ENCODE results near the gene FAM20C. TPM values are rescaled to one million over a fixed set of nuclear protein-coding genes. Genes with fewer than 3 reads are reported as not detected.

FAM20C gene
- total RNA-seq, 2 experiments from 2014 or later: 1.3 to 1.7 TPM

GRCh38 chr7:251446-252175, 59.2 kb downstream of the FAM20C start:
- no peaks in the 10 kb centered on the region for H3K27me3 Mint-ChIP-seq
- Histone ChIP-seq H3K9me3 (ENCODE audit: control insufficient read depth in 1 of 2, insufficient read depth in 1 of 2, low read length in 2 of 2) (no peaks in the 10 kb centered on the region), H3K27ac (ENCODE audit: low read depth in 1 of 2, low read length in 2 of 2) (no peak overlapping the region), H3K4me3 (ENCODE audit: low read length) (no peak overlapping the region), H3K4me1 (ENCODE audit: insufficient read depth, low read length) (no peaks in the 10 kb centered on the region), H3K27me3 (ENCODE audit: control insufficient read depth in 1 of 2, insufficient read depth in 2 of 2, low read length in 2 of 2) (no peaks in the 10 kb centered on the region), H3K36me3 (ENCODE audit: insufficient read depth, low read length) (no peaks in the 10 kb centered on the region)
- H3K4me3 Mint-ChIP-seq: no peak overlapping the region
- no peak overlapping the region for H3K27ac Mint-ChIP-seq
- intact Hi-C loops (cut with DNase I, micrococcal nuclease): no loop called here
- no peak for DNase-seq
- ATAC-seq (ENCODE audit: poor library complexity): no peak
- H3K9me3 Mint-ChIP-seq: no peaks in the 10 kb centered on the region
- TF ChIP-seq CTCF (IDR thresholded peaks at IDR 0.05): no peak
- CTCF ChIA-PET: no interaction called here
- POLR2A ChIA-PET: no interaction called here
- H3K36me3 Mint-ChIP-seq (ENCODE audit: low read depth): no peaks in the 10 kb centered on the region
- no peaks in the 10 kb centered on the region for H3K4me1 Mint-ChIP-seq (ENCODE audit: low read depth)

GRCh38 chr7:252216-252965, 60.0 kb downstream of the FAM20C start:
- Mint-ChIP-seq H3K27me3 (no peaks in the 10 kb centered on the region), H3K9me3 (no peaks in the 10 kb centered on the region), H3K4me3 (no peak overlapping the region), H3K27ac (no peak overlapping the region), H3K36me3 (ENCODE audit: low read depth) (no peaks in the 10 kb centered on the region), H3K4me1 (ENCODE audit: low read depth) (no peaks in the 10 kb centered on the region)
- DNase-seq (no peak), ATAC-seq (ENCODE audit: poor library complexity) (no peak)
- Histone ChIP-seq H3K4me1 (ENCODE audit: insufficient read depth, low read length) (no peaks in the 10 kb centered on the region), H3K9me3 (ENCODE audit: control insufficient read depth in 1 of 2, insufficient read depth in 1 of 2, low read length in 2 of 2) (no peaks in the 10 kb centered on the region), H3K27ac (ENCODE audit: low read depth in 1 of 2, low read length in 2 of 2) (no peak overlapping the region), H3K36me3 (ENCODE audit: insufficient read depth, low read length) (no peaks in the 10 kb centered on the region), H3K4me3 (ENCODE audit: low read length) (no peak overlapping the region), H3K27me3 (ENCODE audit: control insufficient read depth in 1 of 2, insufficient read depth in 2 of 2, low read length in 2 of 2) (no peaks in the 10 kb centered on the region)
- POLR2A ChIA-PET: no interaction called here
- intact Hi-C loops (cut with DNase I, micrococcal nuclease): no loop called here
- CTCF ChIA-PET: no interaction called here
- TF ChIP-seq CTCF (IDR thresholded peaks at IDR 0.05): no peak

- H3K27ac ChIP-seq (ENCODE audit: low read depth in 1 of 2, low read length in 2 of 2): no peak overlapping the region
- Mint-ChIP-seq H3K27ac (no peak overlapping the region), H3K4me1 (ENCODE audit: low read depth) (no peaks in the 10 kb centered on the region), H3K9me3 (no peaks in the 10 kb centered on the region), H3K36me3 (ENCODE audit: low read depth) (no peaks in the 10 kb centered on the region), H3K27me3 (no peaks in the 10 kb centered on the region), H3K4me3 (no peak overlapping the region)
- CTCF ChIA-PET: no interaction called here
- no peaks in the 10 kb centered on the region for H3K9me3 ChIP-seq (ENCODE audit: control insufficient read depth in 1 of 2, insufficient read depth in 1 of 2, low read length in 2 of 2)
- intact Hi-C loops (cut with DNase I, micrococcal nuclease): no loop called here
- no peaks in the 10 kb centered on the region for H3K36me3 ChIP-seq (ENCODE audit: insufficient read depth, low read length)
- no peak for TF ChIP-seq CTCF (IDR thresholded peaks at IDR 0.05)
- no peaks in the 10 kb centered on the region for H3K4me1 ChIP-seq (ENCODE audit: insufficient read depth, low read length)
- DNase-seq: no peak
- H3K4me3 ChIP-seq (ENCODE audit: low read length): no peak overlapping the region
- ATAC-seq (ENCODE audit: poor library complexity): no peak
- no peaks in the 10 kb centered on the region for H3K27me3 ChIP-seq (ENCODE audit: control insufficient read depth in 1 of 2, insufficient read depth in 2 of 2, low read length in 2 of 2)
- POLR2A ChIA-PET: no interaction called here
Observed at GRCh38 chr7:252981-253380, 60.6 kb downstream of the FAM20C start.

Data from CD4-positive, alpha-beta T cell (primary cell).